NOMO-1 (cell line): ENCODE results near the gene FOLR1.
A peak's percentile ranks its signal among the peaks of the same experiment; 100 is the strongest.

Source experiments
- DNase-seq, 2 experiments: peaks; one replicate each; lab custom pipeline; 2025; ENCODE audit not compliant: unreplicated experiment in 2 of 2; lab: John Stamatoyannopoulos, UW

The FOLR1 gene

GRCh38 chr11:72233773-72234513 is 42.0 kb downstream of the FOLR1 start:
- no peak for DNase-seq

DNA sequence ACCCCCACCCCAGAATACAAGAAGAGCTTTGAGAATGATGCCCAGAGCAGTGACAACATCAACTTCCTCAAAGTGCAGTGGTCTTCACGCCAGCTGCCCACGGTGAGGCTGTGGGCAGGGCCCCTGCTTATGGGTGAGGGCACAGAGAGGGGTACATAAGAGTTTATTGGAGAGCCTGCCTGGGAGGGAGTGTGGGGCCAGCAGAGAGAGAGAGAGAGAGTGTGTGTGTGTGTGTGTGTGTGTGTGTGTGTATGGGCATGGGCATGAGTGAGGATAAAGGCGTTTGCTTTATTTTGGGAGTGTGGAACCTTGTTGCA is 42.5 kb downstream of the FOLR1 start:
- no peak for DNase-seq

DNA sequence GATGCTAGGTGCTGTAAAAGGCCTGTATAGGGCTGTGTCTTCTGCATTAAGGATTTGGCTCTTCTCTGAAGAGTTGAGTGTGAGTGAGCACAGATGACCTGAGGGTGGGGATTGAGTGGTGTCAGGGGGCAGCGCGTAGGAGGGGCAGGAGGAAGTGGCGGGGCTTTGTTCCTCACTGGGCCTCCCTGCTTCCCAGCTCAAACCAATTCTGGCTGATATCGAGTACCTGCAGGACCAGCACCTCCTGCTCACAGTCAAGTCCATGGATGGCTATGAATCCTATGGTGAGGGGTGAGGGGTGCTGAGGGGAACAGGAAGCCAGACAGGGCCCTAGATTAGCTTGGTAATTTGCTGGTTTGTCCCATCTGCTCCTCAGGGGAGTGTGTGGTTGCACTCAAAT is 43.0 kb downstream of the FOLR1 start:
- DNase-seq = no peak

- no peak for DNase-seq
Measured at GRCh38 chr11:72235351-72236057, 43.6 kb downstream of the FOLR1 start.

- no peak for DNase-seq
Measured at GRCh38 chr11:72236083-72236697, 44.2 kb downstream of the FOLR1 start.

DNA sequence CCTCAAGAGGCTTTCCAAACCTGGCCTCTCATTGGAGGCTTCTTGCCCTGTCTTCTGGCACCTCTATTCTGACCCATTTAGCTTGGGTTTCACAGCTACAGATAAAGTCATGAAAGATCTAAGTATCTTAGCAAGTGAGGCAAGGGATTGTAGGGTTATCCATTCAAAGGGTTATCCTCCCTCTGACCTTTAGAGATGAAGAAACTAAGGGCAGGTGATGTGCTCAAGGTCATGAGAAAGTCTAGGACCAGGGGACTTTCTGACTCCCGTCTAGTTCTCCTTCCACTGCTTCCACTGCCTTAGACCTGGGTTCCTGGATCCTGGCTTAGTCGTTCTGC is 44.8 kb downstream of the FOLR1 start:
- DNase-seq = no peak

GRCh38 chr11:72237112-72237931 is 45.4 kb downstream of the FOLR1 start:
- no peak for DNase-seq

- DNase-seq = peak; percentile 51 to 54
Measured at GRCh38 chr11:72238040-72238450, 46.1 kb downstream of the FOLR1 start.

GRCh38 chr11:72238492-72239312 is 46.8 kb downstream of the FOLR1 start:
- DNase-seq = no peak

- DNase-seq = peak; percentile 23 to 34
Measured at GRCh38 chr11:72239313-72239848, 47.4 kb downstream of the FOLR1 start.

- peak; percentile 34 for DNase-seq
Measured at GRCh38 chr11:72239849-72240460, 48.0 kb downstream of the FOLR1 start.

DNA sequence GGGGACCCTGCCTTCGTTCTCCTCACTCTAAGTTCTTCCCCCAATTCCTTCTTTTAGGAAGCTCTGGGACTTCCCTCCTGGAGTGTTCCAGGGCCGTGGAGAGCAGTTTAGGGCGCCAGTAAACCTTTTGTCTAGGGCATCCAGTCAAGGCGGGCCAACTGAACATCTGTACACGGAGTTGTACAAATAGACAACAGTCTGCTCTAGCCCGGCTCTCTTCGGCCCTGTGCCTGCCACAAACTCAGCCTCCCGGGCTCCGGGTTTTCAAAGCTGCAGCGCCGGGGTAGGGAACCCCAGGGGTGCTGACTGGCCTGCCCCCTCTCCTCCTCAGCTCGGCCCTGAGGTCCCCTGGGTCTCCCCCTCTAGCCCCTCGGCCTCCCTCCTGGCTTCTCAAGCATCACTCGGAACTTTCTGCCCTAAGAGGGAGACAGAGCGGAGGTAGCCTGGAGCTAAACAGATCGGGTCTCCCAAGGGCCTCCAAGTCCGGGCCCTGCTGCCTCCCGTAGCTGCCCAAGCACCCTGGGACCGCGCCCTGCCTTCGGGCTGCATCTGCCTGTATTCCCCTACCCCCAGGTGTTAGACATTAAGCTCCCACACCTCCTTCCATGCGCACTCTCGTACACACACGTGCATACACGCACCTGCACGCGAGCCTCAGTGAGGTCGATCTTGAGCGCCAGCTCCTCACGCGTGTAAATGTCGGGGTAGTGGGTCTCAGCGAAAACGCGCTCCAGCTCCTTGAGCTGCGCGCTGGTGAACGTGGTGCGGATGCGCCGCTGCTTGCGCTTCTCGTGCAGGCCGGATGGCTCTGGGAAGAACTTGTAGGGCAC is 48.7 kb downstream of the FOLR1 start:
- DNase-seq = no peak

GRCh38 chr11:72241291-72241781 is 49.4 kb downstream of the FOLR1 start:
- DNase-seq = no peak

DNA sequence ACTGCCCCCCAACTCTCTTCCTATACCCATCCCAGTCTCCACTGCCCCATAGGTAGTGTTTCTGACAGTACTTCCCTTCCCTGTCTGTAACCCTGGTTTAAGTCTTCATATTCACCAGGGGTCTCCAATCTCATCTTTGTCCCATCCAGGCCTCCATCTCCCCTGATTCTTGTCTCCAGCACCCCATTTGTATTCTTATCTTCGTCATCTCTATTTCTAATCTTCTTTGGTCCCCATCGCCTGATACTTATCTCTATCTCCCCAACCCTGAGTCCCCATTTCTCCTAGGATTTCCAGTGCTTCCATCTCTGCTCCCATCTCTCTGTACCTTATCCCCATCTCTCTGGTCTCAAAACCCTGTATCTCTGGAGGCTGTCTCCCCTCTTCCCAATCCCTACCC is 50.2 kb downstream of the FOLR1 start:
- DNase-seq = no peak

DNA sequence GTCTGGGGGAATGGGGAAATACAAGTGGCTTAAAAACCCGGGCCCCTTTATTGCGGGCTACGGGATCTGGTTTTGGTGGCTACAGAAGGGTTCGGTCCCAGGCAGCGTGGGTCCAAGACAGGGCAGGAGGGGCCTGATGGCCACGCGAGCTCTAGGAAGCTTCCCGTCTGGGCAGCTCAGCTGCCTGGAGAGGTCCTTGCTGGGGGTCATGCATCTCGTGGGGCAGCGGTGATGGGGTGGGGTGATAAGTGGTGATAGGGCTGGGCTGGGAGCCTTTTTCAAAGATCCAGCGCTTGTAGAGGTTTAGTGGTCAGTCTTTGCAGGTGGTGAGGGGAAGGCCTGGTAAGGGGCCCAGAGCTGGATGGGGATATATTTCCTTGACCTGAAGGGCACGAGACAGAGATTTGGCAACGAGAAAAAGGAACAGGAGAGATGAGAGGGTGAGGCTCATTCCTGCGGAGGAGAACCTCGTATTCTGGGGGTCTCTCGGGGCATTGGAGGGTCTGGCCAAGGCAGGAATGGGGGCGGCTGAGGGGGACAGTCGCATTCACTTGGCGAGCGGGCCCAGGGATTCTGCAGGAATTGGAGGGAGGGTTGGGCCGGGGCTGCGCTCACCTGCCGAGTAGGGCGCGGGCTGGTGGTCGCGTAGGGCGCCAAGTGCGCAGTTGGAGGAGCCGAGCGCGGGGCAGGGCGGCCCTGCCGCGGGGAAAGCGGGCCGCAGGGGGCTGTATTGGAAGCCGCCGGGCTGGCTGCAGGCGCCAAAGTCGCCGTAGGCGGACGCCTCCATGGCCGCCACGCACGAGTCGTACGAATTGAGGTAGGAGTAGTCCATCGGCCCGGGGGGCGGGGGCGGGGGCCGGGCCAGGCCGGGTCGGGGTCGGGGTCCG is 51.5 kb downstream of the FOLR1 start:
- DNase-seq = no peak

DNA sequence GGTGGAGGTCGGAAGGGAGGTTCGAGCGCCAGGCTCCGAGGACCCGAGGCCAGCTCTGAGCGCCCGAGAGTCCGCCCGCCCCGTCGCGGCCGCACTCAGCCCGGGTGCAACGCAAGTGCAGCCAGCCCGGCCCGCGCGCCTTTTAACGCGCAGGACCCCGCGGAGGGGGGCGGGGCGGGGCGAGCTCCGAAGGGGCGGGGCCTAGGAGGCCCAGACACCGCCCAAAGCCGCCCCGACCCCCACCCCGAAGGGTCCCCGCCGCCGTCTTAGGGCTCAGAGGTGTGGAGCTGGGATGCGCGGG is 52.1 kb downstream of the FOLR1 start, which contains the start of gene PHOX2A:
Gene PHOX2A, minus strand, starts transcription at position 117 of the 301 bp plus-strand sequence. CDS start 172 bp downstream, outside the sequence.
- no peak for DNase-seq

DNA sequence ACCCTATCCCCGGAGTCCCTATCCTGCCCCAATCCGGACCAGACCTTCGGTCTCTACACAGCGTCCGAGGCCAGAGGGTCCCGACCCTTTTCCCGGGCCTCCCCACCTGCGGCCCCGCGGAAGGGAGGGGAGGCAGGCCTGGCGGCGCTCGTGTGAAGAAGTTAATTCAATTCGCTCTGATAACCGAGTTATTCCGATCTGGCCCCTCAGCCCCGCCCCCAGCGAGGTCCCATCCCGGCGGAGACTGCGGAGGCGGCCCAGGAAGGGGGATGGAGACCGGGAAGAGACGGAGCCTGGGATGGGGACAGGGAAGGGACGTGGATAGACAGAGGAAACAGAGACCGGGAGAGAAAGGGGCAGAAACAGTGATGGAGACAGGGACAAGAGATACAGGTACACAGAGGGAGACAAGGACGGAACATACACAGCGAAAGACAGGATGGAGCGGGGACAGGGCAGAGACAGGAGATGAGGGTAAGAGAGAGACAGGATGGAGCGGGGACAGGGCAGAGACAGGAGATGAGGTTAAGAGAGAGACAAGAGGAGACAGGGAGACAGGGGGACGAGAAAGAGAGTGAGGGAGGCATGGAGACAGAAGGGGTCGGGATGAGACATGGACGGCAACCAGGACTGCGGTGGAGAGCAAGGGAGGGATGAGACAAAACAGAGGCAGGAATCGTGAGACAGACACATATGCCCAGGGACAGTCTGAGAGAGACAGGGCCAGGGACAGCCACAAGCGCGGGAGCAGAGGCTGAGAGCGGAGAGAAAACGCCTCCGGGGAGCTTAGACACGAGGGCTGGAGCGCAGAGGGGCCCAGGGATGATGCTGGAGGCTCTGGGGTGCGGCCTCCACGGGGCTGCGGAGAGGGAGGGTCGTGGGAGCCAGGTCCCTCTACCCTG is 52.7 kb downstream of the FOLR1 start:
- no peak for DNase-seq
